Left lung (tissue), 10 donors: ENCODE measurements around the gene AMOT. TPM values are rescaled to one million over a fixed set of nuclear protein-coding genes. Genes with fewer than 3 reads are reported as not detected.
"Not testable (repeated sequence)": the region's sequence is repeated elsewhere in the genome, so short reads cannot be mapped to it uniquely, and the experiment has no call there.

Experiments used
- ATAC-seq: fragments of 200-7000 bp; cut with Tn5 transposase; one replicate; pipeline ENCODE4 v1.9.1; 2020; ENCODE audit warnings: moderate library complexity
- DNase-seq, 4 donors: peaks; one replicate each; pipeline ENCODE4 v3.0.0-alpha.2; 2013 to 2020
- H3K27ac ChIP-seq, 2 donors: fragments of 200-600 bp; sonication (generic) in 1 of 2; one replicate each; pipeline versions ENCODE4 v1.5.0 to v1.8.0; 2020 to 2021
- H3K27me3 ChIP-seq, 2 donors: fragments of 200-600 bp; sonication (generic) in 1 of 2; one replicate each; pipeline versions ENCODE4 v1.5.0 to v1.8.0; 2020 to 2021
- H3K36me3 ChIP-seq, 2 donors: fragments of 200-600 bp; sonication (generic) in 1 of 2; one replicate each; pipeline versions ENCODE4 v1.5.0 to v1.8.0; 2020 to 2021
- H3K4me1 ChIP-seq, 2 donors: fragments of 200-600 bp; one replicate each; pipeline ENCODE4 v1.8.0; 2021
- H3K4me3 ChIP-seq, 2 donors: fragments of 200-600 bp; sonication (generic) in 1 of 2; one replicate each; pipeline versions ENCODE4 v1.5.0 to v1.8.0; 2020 to 2021; ENCODE audit warnings: mild to moderate bottlenecking in 1 of 2
- H3K9me3 ChIP-seq, 2 donors: fragments of 200-600 bp; sonication (generic) in 1 of 2; one replicate each; pipeline versions ENCODE4 v1.5.0 to v1.8.0; 2020 to 2021
- intact Hi-C, 2 donors: fragments of 100-400 bp; cut with DNase I; formaldehyde crosslinking; loops; one replicate each; pipeline versions ENCODE4 v1.11.2 to v1.14.2; 2022
- polyA plus RNA-seq, 6 donors: library from polyadenylated mRNA; unstranded; fragments of 120-200 nt; gene quantifications; one replicate each; pipeline ENCODE4 v1.2.1, GENCODE V29; 2013; ENCODE audit not compliant: insufficient read length in 6 of 6
- total RNA-seq, 2 donors: library from RNA; stranded (reverse); fragmentation: NEBNext Ultra II Directional; extraction: Animal tissue kit (Norgen Biotek cat#: 25700); gene quantifications; one replicate each; pipeline ENCODE4 v1.2.1, GENCODE V29; 2021
- TF ChIP-seq, protein P1 (sequence below), 2 donors: fragments of 200-600 bp; sonication (generic) in 1 of 2; IDR thresholded peaks; one replicate each; pipeline versions ENCODE4 v1.5.0 to v1.8.0; 2021; ENCODE audit warnings: antibody characterized with exemption in 2 of 2
- donor health status: DM: no; HTN: yes; CAD: no.
- donor health status: DM: no; HTN: no; CAD: no.

AMOT gene
- total and polyA plus RNA-seq, 8 donors: 7.5 to 31.0 (median 21.6) TPM

- Histone ChIP-seq H3K27ac (no peak overlapping the region), H3K4me3 (no peak overlapping the region), H3K27me3 (no peaks in the 10 kb centered on the region), H3K36me3 (no peaks in the 10 kb centered on the region), H3K9me3 (no peaks in the 10 kb centered on the region), H3K4me1 (no peaks in the 10 kb centered on the region)
- ATAC-seq (peak; percentile 80), DNase-seq (no peak)
- TF ChIP-seq, protein P1, sequence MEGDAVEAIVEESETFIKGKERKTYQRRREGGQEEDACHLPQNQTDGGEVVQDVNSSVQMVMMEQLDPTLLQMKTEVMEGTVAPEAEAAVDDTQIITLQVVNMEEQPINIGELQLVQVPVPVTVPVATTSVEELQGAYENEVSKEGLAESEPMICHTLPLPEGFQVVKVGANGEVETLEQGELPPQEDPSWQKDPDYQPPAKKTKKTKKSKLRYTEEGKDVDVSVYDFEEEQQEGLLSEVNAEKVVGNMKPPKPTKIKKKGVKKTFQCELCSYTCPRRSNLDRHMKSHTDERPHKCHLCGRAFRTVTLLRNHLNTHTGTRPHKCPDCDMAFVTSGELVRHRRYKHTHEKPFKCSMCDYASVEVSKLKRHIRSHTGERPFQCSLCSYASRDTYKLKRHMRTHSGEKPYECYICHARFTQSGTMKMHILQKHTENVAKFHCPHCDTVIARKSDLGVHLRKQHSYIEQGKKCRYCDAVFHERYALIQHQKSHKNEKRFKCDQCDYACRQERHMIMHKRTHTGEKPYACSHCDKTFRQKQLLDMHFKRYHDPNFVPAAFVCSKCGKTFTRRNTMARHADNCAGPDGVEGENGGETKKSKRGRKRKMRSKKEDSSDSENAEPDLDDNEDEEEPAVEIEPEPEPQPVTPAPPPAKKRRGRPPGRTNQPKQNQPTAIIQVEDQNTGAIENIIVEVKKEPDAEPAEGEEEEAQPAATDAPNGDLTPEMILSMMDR (IDR thresholded peaks at IDR 0.05): no peak
- intact Hi-C loops: no loop called here
Observed at GRCh38 chrX:112865464-112866025, 24.9 kb upstream of the AMOT start.

DNA sequence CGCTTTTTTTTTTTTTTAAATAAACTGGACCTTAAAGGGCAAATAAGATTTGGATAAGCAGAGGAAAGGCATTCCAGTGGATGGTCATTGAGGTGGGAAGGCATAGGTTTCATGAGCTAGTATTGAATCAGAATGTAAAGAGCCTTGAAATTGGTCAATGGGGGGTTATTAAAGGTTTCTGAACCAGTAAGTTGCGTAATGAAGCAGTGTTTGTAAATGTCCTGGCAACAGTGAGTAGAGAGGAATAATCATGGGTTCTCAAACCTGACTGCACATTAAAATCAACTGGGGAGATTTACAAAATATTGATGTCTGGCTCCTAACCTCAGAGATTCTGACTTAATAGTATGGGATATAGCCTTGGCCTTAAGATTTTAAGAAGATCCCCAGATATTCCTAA, 23.2 kb upstream of the AMOT start:
- Histone ChIP-seq H3K27me3 (no peaks in the 10 kb centered on the region), H3K4me3 (no peak overlapping the region), H3K4me1 (no peaks in the 10 kb centered on the region), H3K27ac (no peak overlapping the region), H3K9me3 (no peaks in the 10 kb centered on the region), H3K36me3 (no peaks in the 10 kb centered on the region)
- TF ChIP-seq, protein P1 (IDR thresholded peaks at IDR 0.05): no peak
- ATAC-seq (no peak), DNase-seq (no peak)
- intact Hi-C loops: no loop called here

DNA sequence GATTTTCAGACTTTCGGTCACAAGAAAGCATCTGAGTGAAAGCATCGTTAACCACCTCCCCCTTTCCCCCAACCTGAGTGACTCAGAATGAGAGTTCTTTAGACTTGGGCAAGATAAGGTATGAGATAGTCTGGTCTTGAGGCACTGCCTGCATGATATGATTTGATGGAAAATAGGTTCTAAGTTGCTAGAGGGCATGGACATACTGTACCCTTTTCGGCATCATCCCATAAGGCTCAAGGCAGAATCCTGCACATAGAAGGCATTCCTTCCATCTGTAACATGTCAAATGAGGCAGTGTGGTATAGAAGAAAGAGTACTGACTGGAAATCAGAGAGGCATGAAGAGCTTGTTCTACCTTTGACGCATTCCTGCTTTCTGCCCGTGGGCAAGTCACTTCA, 16.8 kb upstream of the AMOT start:
- Histone ChIP-seq H3K27ac (no peak overlapping the region), H3K27me3 (no peaks in the 10 kb centered on the region), H3K36me3 (no peaks in the 10 kb centered on the region), H3K4me3 (no peak overlapping the region), H3K4me1 (no peaks in the 10 kb centered on the region), H3K9me3 (no peaks in the 10 kb centered on the region)
- TF ChIP-seq, protein P1 (IDR thresholded peaks at IDR 0.05): no peak
- intact Hi-C loops: no loop called here
- no peak for DNase-seq
- ATAC-seq: no peak

DNA sequence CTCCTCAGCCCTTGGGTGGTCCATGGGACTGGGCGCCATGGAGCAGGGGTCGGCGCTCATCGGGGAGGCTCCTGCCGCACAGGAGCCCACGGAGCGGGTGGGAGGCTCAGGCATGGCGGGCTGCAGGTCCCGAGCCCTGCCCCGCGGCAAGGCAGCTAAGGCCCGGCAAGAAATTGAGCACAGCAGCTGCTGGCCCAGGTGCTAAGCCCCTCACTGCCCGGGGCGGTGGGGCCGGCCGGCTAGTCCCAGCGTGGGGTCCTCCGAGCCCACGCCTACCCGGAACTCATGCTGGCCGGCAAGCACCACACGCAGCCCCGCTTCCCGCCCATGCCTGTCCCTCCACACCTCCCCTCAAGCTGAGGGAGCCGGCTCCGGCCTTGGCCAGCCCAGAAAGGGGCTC, 14.3 kb upstream of the AMOT start:
- H3K4me3 ChIP-seq, H3K9me3 ChIP-seq, intact Hi-C loops, H3K4me1 ChIP-seq, DNase-seq, H3K27me3 ChIP-seq, H3K27ac ChIP-seq, H3K36me3 ChIP-seq, ATAC-seq: not testable (repeated sequence)

DNA sequence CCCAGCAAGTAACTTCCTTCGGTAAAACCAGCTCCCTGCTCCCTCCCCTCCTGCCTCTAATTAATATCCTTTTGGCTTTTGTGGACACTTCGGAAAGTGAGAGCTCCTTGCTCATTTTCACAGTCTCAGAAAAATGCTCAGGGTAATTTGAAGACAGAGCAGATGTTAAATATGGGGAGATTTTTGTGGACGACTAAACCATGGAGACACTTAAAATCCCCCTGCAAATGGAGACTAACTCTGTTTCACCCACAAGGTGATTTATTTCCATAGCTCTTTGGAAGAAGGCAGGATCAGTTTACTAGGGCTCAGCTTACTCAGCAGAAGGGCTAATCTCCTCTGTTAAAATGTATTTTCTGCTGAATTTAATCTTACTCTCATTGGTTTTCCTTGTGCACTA, 12.2 kb upstream of the AMOT start:
- DNase-seq: no peak
- Histone ChIP-seq H3K4me1 (peaks cover 0 to 6% of the 10 kb centered on the region in 2 donors), H3K27ac (no peak overlapping the region), H3K36me3 (no peaks in the 10 kb centered on the region), H3K27me3 (peaks cover 0 to 6% of the 10 kb centered on the region in 2 donors), H3K9me3 (no peaks in the 10 kb centered on the region), H3K4me3 (no peak overlapping the region)
- TF ChIP-seq, protein P1 (IDR thresholded peaks at IDR 0.05): no peak
- ATAC-seq: no peak
- intact Hi-C loops: no loop called here

- Histone ChIP-seq H3K27ac (no peak overlapping the region), H3K4me3 (no peak overlapping the region), H3K4me1 (peaks cover 0 to 6% of the 10 kb centered on the region in 2 donors), H3K9me3 (no peaks in the 10 kb centered on the region), H3K36me3 (no peaks in the 10 kb centered on the region), H3K27me3 (peaks cover 0 to 6% of the 10 kb centered on the region in 2 donors)
- DNase-seq (peak in 1 of 4 donors; percentile 24), ATAC-seq (peak; percentile 86)
- TF ChIP-seq, protein P1 (IDR thresholded peaks at IDR 0.05): no peak
- intact Hi-C loops: no loop called here
Observed at GRCh38 chrX:112851806-112852205, 11.2 kb upstream of the AMOT start.
